Activated naive CD4-positive, alpha-beta T cell treated with anti-CD3 and anti-CD28 coated beads, Interleukin-2, amount 50 U/mL, for 72 hours (primary cell): Measurements from ENCODE around the gene C3orf49. TPM values are rescaled to one million over a fixed set of nuclear protein-coding genes. Genes with fewer than 3 reads are reported as not detected.

Experiments used
- ATAC-seq, 2 donors: fragments of 150-1000 bp; cut with Tn5 transposase; 2 replicates each; pipeline ENCODE4 v1.10.0; 2021; ENCODE audit warnings: mild to moderate bottlenecking in 2 of 2, moderate library complexity in 2 of 2
- DNase-seq, 2 donors: peaks; one replicate each; pipeline ENCODE4 v3.0.0; 2021 to 2022; ENCODE audit warnings: low spot score in 2 of 2
- H3K27ac Mint-ChIP-seq, 2 donors: one replicate each; pipeline ENCODE4 v1.8.0; 2022; ENCODE audit warnings: mild to moderate bottlenecking in 2 of 2, mixed read lengths in 2 of 2
- H3K36me3 Mint-ChIP-seq, 2 donors: one replicate each; pipeline ENCODE4 v1.8.0; 2022; ENCODE audit warnings: mixed read lengths in 2 of 2
- H3K9me3 Mint-ChIP-seq, 2 donors: one replicate each; pipeline ENCODE4 v1.8.0; 2022; ENCODE audit warnings: mixed read lengths in 2 of 2
- total RNA-seq, 2 donors: library from RNA; stranded (reverse); gene quantifications; one replicate each; pipeline ENCODE4 v1.2.3, GENCODE V29; 2022

C3orf49 gene
- total RNA-seq, 2 donors from 2014 or later, result not detected

DNA sequence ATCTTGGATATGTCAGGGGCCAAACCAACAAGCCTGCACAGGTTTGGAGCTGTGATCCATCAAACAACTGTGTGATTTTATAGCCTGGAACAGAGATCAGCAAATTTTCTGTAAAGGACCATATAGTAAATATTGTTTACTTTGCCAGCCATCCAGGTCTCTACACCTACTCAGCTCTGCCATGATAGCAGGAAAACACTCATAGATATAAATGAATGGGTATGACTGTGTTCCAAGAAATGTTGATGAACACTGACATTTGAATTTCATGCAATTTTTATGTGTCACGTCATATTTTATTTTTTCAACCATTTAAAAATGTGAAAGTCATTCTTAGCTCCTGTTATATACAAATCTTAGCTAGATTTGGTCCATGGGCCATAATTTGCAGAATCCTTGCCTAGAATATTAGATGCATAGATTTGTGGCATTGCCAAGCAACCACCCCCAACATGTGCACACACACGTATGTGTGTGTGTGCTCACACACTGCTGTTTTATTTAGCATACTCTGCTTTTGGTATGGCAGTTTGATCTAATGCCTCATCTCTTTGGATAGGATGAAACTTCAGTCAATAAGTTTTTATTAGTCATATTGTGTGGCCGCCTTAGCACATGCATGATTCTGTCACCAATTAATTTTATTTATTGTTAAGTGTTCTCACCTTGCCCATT is 51.0 kb downstream of the C3orf49 start:
- ATAC-seq, result no peak
- Mint-ChIP-seq H3K27ac (no peak overlapping the region), H3K36me3 (peaks cover 2 to 18% of the 10 kb centered on the region in 2 donors), H3K9me3 (no peaks in the 10 kb centered on the region)
- no peak for DNase-seq

DNA sequence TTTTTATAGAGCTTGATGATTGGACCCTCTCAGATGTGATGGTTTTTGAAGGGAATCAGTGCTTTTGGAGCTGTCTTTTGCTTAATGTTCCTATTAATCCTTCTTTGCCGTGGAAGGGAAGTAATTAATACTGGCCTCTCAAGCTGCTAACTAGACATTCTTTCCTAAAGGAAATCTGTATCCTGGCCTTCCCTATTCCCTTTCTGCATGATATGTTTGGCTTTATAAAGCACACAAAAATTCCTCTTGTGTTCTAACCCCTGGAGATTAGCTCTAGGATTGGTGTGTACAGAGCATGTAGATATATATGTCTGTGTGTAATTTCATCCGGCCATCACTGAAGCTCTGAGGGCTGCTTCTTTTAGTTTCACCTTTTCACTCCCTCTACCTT is 51.5 kb downstream of the C3orf49 start:
- DNase-seq, result no peak
- Mint-ChIP-seq H3K36me3 (peaks cover 0 to 15% of the 10 kb centered on the region in 2 donors), H3K9me3 (no peaks in the 10 kb centered on the region), H3K27ac (no peak overlapping the region)
- ATAC-seq, result no peak

DNA sequence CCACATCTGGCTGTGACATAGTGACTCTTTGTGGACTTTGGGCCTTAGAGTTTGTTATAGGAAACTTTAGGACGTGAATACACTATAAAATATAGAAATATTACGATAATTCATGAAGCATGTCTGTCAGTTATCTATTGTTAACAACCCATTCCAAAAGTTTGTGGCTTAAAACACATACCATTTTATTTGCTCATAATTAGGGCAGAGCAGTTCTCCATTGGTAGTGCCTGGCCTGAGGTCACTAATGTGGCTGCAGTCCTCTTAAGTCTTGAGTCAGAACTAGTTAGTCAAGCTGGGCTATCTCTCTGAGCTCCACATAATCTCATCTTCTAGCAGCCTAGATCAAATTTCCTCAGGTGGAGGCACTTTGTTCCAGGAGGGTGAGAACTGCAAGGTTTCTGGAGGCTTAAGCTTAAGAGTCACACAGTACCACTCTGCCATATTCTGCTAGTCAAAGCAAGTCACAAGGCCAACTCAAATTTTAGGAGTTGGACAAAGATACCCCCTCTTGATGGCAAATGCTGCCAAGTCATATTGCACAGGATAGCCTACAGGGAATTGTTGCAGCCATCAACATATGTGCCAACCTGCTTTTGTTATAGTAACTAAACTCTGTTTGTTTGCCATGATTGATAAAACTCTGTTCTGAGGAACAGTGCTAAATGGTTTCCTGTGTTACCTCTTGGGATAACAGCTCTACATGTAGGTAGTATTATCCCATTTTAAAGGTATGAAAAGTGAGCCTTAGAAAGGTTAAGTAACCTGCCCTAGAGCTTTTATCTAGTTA is 53.2 kb downstream of the C3orf49 start:
- DNase-seq (no peak), ATAC-seq (no peak)
- Mint-ChIP-seq H3K27ac (no peak overlapping the region), H3K36me3 (no peaks in the 10 kb centered on the region), H3K9me3 (no peaks in the 10 kb centered on the region)

DNA sequence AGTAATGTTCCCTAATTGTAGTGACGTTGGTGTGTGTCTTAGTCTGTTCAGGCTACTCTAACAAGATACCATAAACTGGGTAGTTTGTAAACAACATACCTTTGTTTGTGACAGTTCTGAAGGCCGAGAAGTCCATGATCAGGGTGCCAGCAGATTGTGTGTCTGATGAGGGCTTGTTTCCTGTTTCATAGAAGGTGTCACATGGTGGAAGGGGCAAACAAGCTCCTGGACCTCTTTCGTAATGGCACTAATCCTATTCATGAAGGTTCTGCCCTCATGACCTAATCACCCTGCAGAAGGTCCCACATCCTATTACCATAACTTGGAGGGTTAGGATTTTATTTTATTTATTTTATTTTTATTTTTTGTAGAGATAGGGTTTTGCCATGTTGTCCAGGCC is 55.7 kb downstream of the C3orf49 start:
- H3K36me3 Mint-ChIP-seq, result no peaks in the 10 kb centered on the region
- no peaks in the 10 kb centered on the region for H3K9me3 Mint-ChIP-seq
- no peak overlapping the region for H3K27ac Mint-ChIP-seq
- ATAC-seq (no peak), DNase-seq (no peak)

DNA sequence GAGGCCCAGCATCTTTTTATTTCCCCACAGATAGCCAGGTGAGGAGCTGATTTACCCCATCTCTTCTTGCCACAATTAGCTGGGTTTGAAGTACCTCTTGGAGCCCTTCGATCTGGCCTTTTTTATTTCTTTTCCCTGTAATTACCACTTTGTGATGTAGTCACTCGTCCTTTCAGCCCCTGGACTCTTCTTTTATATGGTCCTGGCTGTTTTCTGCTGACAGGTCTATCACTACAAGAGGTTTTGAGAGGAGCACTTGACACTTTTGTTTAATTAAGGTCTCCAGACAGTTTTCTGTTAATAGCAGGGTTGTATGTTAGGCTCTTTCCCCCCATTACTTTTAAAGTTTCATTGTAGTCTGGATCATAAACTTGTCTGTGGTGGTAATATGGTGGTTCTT is 56.4 kb downstream of the C3orf49 start:
- Mint-ChIP-seq H3K36me3 (no peaks in the 10 kb centered on the region), H3K27ac (no peak overlapping the region), H3K9me3 (no peaks in the 10 kb centered on the region)
- no peak for DNase-seq
- ATAC-seq, result no peak

DNA sequence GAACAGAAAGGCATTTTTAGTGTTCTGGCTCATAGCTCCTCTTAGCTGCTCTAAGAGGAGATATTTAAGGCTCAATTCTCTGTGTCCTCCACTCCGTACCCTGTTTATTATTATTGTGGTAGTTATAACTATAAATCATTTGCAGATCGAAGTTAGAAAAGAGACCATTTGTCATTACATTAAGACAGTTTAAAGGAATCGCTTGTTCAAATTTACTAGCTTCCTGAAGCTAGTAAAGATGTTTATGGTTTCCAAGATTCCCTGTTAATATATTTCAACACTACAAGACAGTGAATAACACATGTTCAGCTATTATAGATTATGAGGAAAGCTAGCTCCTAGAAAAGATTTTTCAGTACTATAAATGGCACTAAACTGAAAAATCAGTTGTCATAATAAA is 57.2 kb downstream of the C3orf49 start:
- ATAC-seq (no peak), DNase-seq (no peak)
- no peaks in the 10 kb centered on the region for H3K36me3 Mint-ChIP-seq
- H3K27ac Mint-ChIP-seq, result no peak overlapping the region
- H3K9me3 Mint-ChIP-seq, result no peaks in the 10 kb centered on the region

DNA sequence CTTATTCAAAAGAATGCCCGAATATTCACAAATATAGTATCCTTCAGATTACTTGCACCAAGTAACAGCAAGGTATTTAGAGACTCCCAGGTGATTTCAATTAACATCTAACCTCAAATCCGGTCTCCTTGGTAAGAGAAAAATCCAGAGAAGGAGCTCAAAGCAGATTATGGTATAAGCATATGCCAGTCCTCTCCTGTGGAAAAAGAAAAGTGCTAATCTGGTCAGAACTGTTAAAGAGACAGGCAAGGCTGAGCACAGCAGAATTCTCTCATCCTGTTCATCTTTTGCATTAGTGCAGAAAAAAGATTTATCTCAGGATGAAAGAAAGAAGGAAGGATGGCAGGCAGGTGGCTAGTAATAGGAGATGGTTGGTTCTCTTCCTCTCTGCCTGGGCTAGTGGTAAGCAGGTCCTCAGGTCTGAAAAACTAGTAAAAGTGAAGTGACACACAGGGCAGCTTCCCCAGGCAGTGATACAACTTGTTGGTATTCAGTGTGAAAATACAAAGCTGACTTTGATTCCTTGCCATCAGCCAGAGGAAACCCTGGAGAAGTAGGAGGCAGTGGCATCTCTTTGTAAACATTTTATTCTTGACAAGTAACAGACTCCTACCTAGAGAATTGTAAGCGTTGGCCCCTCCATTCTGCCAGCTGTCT is 58.8 kb downstream of the C3orf49 start:
- no peak for ATAC-seq
- Mint-ChIP-seq H3K27ac (no peak overlapping the region), H3K9me3 (no peaks in the 10 kb centered on the region), H3K36me3 (no peaks in the 10 kb centered on the region)
- DNase-seq, result no peak

DNA sequence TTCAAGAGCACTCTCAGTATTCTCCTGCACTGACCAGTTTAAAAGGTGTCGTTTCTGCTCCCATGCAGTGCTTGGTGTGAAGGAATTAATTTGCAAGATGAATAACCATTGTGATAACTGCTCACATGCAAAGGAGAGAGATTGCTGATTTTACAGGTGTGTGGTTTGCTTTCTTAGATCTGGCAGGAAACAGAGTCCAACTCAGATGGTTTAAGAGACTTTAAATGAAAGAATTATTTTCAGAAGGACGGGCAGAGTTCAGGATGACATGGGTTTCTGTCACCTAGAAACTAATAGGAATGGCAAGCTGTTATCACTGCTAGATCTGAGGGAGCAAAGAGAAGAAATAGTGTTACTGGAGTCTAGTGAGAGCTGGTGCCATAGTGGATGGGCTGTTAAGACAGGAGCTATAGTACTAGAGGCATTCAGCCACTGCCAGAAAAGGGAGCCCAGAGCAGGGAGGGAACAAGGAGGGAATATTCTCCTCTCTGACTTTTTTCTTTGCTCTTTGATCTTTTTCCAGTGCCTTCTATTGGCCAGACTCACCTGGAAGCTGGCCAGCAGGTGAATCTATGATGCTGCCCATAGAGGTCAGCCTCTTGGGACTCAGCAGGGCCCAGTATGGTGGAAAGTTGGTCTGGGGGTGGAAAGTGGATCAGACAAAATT is 59.4 kb downstream of the C3orf49 start:
- no peaks in the 10 kb centered on the region for H3K9me3 Mint-ChIP-seq
- H3K27ac Mint-ChIP-seq, result no peak overlapping the region
- no peak for ATAC-seq
- no peak for DNase-seq
- H3K36me3 Mint-ChIP-seq, result no peaks in the 10 kb centered on the region

DNA sequence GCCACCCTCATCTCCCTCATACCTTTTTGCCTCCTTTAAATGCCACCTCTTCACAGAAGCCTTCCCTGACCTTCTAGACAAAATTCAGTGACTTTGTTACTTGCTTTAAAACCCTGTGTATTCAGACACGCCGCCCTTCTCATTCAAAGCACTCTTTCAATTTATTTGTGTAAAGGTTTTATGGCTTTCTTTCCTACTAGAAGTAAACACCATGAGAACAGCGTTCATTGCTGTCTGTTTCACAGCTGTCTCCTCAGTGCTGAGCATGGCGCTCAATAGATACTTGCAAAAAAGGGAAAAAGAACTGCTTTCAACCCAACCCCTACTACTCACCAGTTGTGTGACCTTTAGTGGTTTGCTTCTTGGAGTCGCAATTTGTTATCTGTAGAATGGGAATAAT is 61.6 kb downstream of the C3orf49 start:
- Mint-ChIP-seq H3K9me3 (no peaks in the 10 kb centered on the region), H3K27ac (peak overlapping the region in 1 of 2 donors; percentile 2), H3K36me3 (no peaks in the 10 kb centered on the region)
- ATAC-seq, result no peak
- no peak for DNase-seq

DNA sequence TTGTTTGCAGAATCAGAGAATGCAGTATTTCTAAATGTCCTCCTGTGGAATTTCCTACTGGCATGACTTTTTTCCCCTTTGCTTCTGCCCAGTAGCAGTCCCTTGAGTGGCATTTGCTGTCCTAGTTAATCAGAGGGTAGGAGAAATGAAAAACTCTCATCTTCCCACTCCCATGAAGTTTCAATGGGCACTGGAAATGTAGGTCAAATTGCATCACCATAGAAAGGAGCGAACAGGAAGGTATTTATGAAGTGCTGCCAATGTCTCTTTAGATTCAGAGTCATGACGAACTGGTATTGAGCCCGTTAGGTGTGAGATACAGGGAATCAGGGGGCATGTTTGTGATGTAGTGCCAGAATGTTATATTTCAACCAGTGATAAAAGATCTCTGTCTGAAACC is 67.8 kb downstream of the C3orf49 start:
- H3K27ac Mint-ChIP-seq, result no peak overlapping the region
- no peaks in the 10 kb centered on the region for H3K9me3 Mint-ChIP-seq
- ATAC-seq, result no peak

DNA sequence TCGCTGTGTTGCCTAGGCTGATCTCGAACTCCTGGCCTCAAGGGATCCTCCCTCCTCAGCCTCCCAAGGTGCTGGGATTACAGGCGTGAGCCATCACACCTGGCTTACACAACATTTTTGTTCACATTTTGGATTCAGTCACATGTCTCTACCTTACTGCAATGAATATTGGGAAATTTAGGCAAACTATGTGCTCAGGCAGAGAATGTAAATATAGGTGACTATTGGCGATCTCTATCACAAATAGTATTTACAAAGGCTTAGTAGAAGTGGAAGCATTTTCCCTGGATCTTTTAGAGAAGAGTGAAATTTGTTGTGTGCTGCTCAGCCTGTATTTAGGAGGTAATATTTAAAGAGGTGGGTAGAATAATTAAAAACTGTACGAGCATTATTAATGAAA is 72.4 kb downstream of the C3orf49 start:
- DNase-seq (no peak), ATAC-seq (no peak)
- H3K27ac Mint-ChIP-seq, result no peak overlapping the region
- no peaks in the 10 kb centered on the region for H3K9me3 Mint-ChIP-seq
- H3K36me3 Mint-ChIP-seq, result peaks cover 0 to 25% of the 10 kb centered on the region in 2 donors

More for the DNA sequence above, 67.8 kb downstream of the C3orf49 start:
- DNase-seq, result no peak
- peaks cover 0 to 7% of the 10 kb centered on the region in 2 donors for H3K36me3 Mint-ChIP-seq

DNA sequence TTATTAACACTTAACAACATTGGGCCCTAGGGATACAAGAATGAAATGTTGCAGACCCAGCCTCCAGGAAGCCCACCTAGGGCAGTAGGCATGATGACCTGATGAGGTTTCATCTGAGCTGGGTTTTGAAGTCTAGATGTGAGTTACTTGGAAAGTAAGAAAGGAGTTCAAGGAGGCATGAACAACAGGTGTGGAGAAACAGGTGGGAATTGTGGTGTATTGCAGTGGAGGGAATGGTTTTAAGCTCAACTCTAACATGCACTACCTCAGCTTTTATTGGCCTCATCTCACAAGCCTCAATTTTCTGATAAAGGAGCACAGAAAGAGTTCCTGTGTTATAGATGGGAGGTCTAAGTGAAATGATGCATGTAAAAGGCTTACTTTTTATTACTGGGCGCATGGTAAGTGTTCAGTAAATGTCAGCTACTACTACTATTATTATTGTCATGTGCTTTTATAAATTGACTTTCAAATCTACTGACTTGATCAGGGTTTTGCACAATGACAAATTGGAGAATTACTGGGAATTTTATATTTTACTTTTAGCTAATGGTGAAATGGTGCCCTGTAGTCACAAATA is 73.8 kb downstream of the C3orf49 start:
- no peak for DNase-seq
- no peak for ATAC-seq
- H3K36me3 Mint-ChIP-seq, result peaks cover 0 to 25% of the 10 kb centered on the region in 2 donors
- peak overlapping the region; percentile 12 to 41 for H3K27ac Mint-ChIP-seq
- no peaks in the 10 kb centered on the region for H3K9me3 Mint-ChIP-seq

DNA sequence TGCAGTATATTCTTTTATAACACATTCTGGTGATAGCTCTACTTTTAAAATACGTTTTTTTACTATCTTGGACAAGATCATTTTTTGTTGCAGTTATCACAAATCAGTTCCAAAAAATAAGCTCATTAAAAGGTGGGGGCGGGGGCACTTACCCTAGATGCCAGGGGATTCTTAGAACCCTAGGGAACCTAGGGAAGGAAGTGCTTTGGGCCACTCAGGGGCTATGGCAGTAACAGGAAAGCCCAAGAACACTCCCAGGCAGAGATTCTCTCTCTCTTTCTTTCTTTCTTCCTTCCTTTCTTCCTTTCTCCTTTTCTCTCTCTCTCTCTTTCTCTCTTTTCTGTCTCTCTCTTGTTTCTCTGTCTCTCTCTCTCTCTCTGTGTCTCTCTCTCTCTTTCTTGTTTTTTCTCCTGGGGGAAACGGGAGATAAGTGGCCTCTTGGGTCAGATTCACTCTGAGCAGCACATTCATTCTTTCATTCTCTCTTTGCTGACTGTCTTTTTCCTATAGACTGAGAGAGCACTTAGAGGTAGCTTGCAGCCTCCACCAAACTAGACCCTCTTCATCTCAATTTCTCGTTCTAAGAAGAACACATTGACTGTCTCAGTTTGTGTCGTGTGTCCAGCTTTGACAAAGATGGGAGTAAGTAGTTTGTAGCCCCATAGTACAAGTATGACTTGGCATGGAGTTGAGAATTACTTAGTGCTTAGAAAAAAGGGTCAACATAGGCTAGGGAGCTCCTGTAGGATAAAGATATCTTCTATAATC is 76.5 kb downstream of the C3orf49 start:
- ATAC-seq (peak; percentile 39 to 78), DNase-seq (no peak)
- H3K9me3 Mint-ChIP-seq, result peaks cover 0 to 5% of the 10 kb centered on the region in 2 donors
- peaks cover 10 to 46% of the 10 kb centered on the region in 2 donors for H3K36me3 Mint-ChIP-seq
- peak overlapping the region; percentile 62 to 81 for H3K27ac Mint-ChIP-seq

DNA sequence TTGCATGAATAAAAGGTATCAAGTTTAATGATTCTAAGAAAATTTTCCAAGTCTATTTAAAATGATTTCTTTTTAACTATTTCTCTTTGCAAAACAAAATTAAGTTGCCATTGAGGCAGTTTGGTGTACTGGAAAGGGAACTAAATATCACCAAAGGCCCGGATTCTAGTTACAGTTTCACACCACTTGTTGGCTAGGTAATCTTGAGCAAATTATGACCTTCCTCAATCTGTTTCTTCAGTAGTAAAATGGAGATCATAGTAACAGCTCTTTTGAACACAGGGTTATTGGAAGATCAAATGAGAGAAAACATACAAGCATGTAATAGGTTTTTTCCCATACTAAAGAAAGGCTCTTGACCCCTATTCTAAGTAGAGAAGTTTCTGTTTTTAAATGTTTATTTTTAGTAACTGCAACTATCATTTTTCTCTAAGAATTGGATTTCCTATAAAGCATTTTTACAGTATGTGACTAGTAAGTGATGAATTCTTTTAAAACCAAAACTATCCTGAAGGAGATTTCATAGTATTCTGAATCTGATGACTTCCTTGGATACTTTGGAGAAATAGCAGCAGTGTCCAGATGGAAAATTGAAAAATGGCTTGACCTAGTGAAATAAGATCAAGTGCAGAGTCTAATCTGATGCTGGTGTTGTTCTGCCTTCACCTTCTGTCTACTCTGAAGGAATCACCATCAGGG is 77.4 kb downstream of the C3orf49 start:
- Mint-ChIP-seq H3K9me3 (peaks cover 0 to 5% of the 10 kb centered on the region in 2 donors), H3K27ac (no peak overlapping the region), H3K36me3 (peaks cover 11 to 50% of the 10 kb centered on the region in 2 donors)
- DNase-seq (no peak), ATAC-seq (no peak)
